Epithelial cell of esophagus (primary cell): ENCODE results near the gene AGRP.

Experiments used
- DNase-seq: peaks from one replicate; pipeline ENCODE4 v3.0.0; 2010; ENCODE audit warnings: low read depth
- H3K4me3 ChIP-seq: 2 replicates; pipeline ENCODE4 v1.5.1; 2011; ENCODE audit warnings: mild to moderate bottlenecking, low read length, control low read depth
- CTCF ChIP-seq: IDR thresholded peaks from 2 replicates; pipeline ENCODE4 v1.5.1; 2011; ENCODE audit warnings: low read depth, mild to moderate bottlenecking, low read length, control low read depth, inconsistent platforms; ENCODE audit not compliant: insufficient read depth; ENCODE audit errors: missing control alignments

Gene AGRP

GRCh38 chr16:67526149-67526791, 42.9 kb upstream of the AGRP start:
- peak; percentile 78 for DNase-seq
- TF ChIP-seq CTCF: no peak
- no peak overlapping the region for H3K4me3 ChIP-seq

GRCh38 chr16:67525176-67525860, 42.0 kb upstream of the AGRP start:
- no peak for TF ChIP-seq CTCF
- H3K4me3 ChIP-seq: no peak overlapping the region
- DNase-seq: no peak

- peak; percentile 98 for DNase-seq
- peak overlapping the region; percentile 52 for H3K4me3 ChIP-seq
- TF ChIP-seq CTCF: peak; percentile 97
These were observed 37.9 kb upstream of the AGRP start for GRCh38 chr16:67521095-67521804.

- no peak overlapping the region for H3K4me3 ChIP-seq
- TF ChIP-seq CTCF: no peak
- DNase-seq: no peak
These were observed 35.9 kb upstream of the AGRP start for GRCh38 chr16:67519242-67519641.

GRCh38 chr16:67518676-67519075, 35.3 kb upstream of the AGRP start:
- H3K4me3 ChIP-seq: no peak overlapping the region
- DNase-seq: no peak
- no peak for TF ChIP-seq CTCF

GRCh38 chr16:67517661-67518423, 34.5 kb upstream of the AGRP start:
- H3K4me3 ChIP-seq: no peak overlapping the region
- no peak for TF ChIP-seq CTCF
- no peak for DNase-seq
